ENCODE data around the gene XPNPEP3.

GRCh38 chr22:40878922-40879321 lies 22.0 kb downstream of the XPNPEP3 start:
- TF ChIP-seq ZNF274 (IDR thresholded peaks at IDR 0.05; ENCODE audit: low read depth, low read length): no peak
- no peak for TF ChIP-seq YY1 (IDR thresholded peaks at IDR 0.05; ENCODE audit: insufficient read depth, insufficient read length)
- TF ChIP-seq SUZ12 (IDR thresholded peaks at IDR 0.05; ENCODE audit: extremely low read depth, insufficient read depth, insufficient read length): no peak

Measured in NT2/D1 (cell line).